ENCODE data around the gene CMTM3. TPM values are rescaled to one million over a fixed set of nuclear protein-coding genes. Genes with fewer than 3 reads are reported as not detected.

Gene CMTM3
- total and polyA plus RNA-seq, 2 of the 4 experiments (the other 2 are of a cell fraction) = 4.5 to 35.5 TPM

- Histone ChIP-seq H3K79me1 (ENCODE audit: low read depth in 1 of 2, low read length in 2 of 2) (peaks cover 0 to 14% of the 10 kb centered on the region in 2 experiments; a peak in 2 of 4 replicates), H3K14ac (replicated peaks; ENCODE audit: low read depth, low read length) (no peak overlapping the region), H2AFZ (replicated peaks; ENCODE audit: low read length, poor library complexity) (no peak overlapping the region), H2BK15ac (ENCODE audit: low read depth, low read length) (no peak overlapping the region), H3K36me3 (ENCODE audit: control insufficient read depth, insufficient read depth, low read length) (no peaks in the 10 kb centered on the region), H3K9ac (ENCODE audit: low read depth, low read length) (no peak overlapping the region), H3K56ac (ENCODE audit: extremely low read depth, insufficient read depth, low read length) (no peak overlapping the region), H2BK20ac (ENCODE audit: low read depth, low read length) (no peak overlapping the region), H4K20me1 (ENCODE audit: insufficient read depth, low read length) (no peaks in the 10 kb centered on the region), H3K9me3 (ENCODE audit: control insufficient read depth, insufficient read depth, low read length) (peaks cover 5% of the 10 kb centered on the region; the same call in 1 of the 2 replicates), H4K8ac (ENCODE audit: low read depth in 2 of 2, low read length in 2 of 2) (no peak overlapping the region), H3K4ac (ENCODE audit: low read depth, low read length) (no peak overlapping the region), H4K91ac (ENCODE audit: insufficient read depth, low read depth, low read length) (no peak overlapping the region), H3K18ac (ENCODE audit: low read depth, low read length) (no peak overlapping the region), H3K9me1 (ENCODE audit: insufficient read depth, low read length) (no peaks in the 10 kb centered on the region), H2BK120ac (ENCODE audit: low read depth, low read length) (no peak overlapping the region), H3K27me3 (ENCODE audit: control insufficient read depth, insufficient read depth, low read length) (peaks cover 8% of the 10 kb centered on the region), H3K27ac (ENCODE audit: insufficient read depth, low read length) (no peak overlapping the region), H3K4me1 (ENCODE audit: control insufficient read depth, insufficient read depth, low read length) (peaks cover 3% of the 10 kb centered on the region; the same call in 1 of the 2 replicates), H3K23ac (ENCODE audit: low read depth, low read length) (no peak overlapping the region), H2AK5ac (ENCODE audit: low read depth, low read length) (no peak overlapping the region), H2AK9ac (replicated peaks; ENCODE audit: low read depth, low read length, poor library complexity) (no peak overlapping the region), H2BK5ac (ENCODE audit: low read depth, low read length, poor library complexity, severe bottlenecking) (no peak overlapping the region), H3K4me3 (ENCODE audit: insufficient read depth, low read depth, low read length) (no peak overlapping the region), H3K4me2 (ENCODE audit: low read depth, low read length) (no peak overlapping the region), H4K5ac (ENCODE audit: low read depth, low read length) (no peak overlapping the region)
- 100% methylated on average over 1 of the region's 1 CpG; no CpG with 5 or more reads in 1 of the 2 experiments for WGBS, 2 experiments (ENCODE audit: extremely low coverage in 2 of 2, insufficient read length in 1 of 2)
- ChIA-PET POLR2A (ENCODE audit: unreplicated experiment) (no interaction called here), CTCF (interaction anchor here (1.1 kb wide), 1 partner anchor 194 kb away, joined by 4 read pairs; no protein-coding TSS in a partner anchor)
- no peak for ATAC-seq (ENCODE audit: low read depth)
- dilution Hi-C loops (cut with HindIII; ENCODE audit: low sequenced_read_pairs, unreplicated experiment) = no loop called here
- DNase-seq = no peak
- in situ Hi-C loops (cut with MboI; ENCODE audit: low sequenced_read_pairs) = loop anchor here (5.0 kb wide), 2 partner anchors 48 to 193 kb away; partner anchors contain the start of genes CKLF and TK2
- BruUV-seq (replicated peaks) = no TSS peak
- TF ChIP-seq CHD1 (IDR thresholded peaks at IDR 0.05; ENCODE audit: low read depth, low read length) = no peak
- no peak for TF ChIP-seq NFE2L2 (IDR thresholded peaks at IDR 0.05; ENCODE audit: low read depth, low read length)
- no peak for TF ChIP-seq FOS (IDR thresholded peaks at IDR 0.05; ENCODE audit: low read depth, low read length)
- no peak for TF ChIP-seq RCOR1 (IDR thresholded peaks at IDR 0.05; ENCODE audit: insufficient replicate concordance, low read length)
- TF ChIP-seq, protein P1, sequence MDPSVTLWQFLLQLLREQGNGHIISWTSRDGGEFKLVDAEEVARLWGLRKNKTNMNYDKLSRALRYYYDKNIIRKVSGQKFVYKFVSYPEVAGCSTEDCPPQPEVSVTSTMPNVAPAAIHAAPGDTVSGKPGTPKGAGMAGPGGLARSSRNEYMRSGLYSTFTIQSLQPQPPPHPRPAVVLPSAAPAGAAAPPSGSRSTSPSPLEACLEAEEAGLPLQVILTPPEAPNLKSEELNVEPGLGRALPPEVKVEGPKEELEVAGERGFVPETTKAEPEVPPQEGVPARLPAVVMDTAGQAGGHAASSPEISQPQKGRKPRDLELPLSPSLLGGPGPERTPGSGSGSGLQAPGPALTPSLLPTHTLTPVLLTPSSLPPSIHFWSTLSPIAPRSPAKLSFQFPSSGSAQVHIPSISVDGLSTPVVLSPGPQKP (IDR thresholded peaks at IDR 0.05; ENCODE audit: borderline replicate concordance, low read depth, low read length) = no peak
- intact Hi-C loops (cut with micrococcal nuclease) = no loop called here
Measured at GRCh38 chr16:66600477-66600876, 4.0 kb upstream of the CMTM3 start.
